Endothelial cell of umbilical vein (primary cell): ENCODE data around the gene LRP2. TPM values are rescaled to one million over a fixed set of nuclear protein-coding genes. Genes with fewer than 3 reads are reported as not detected.

Source experiments
- BruUV-seq: library from RNA; stranded (reverse); fragments of 400-500 nt; replicated peaks from 2 replicates; lab custom pipeline; 2021; lab: Mats Ljungman, UMichigan
- CTCF ChIA-PET: fragments of 300-600, 350-600 bp; sonication (Branson Sonifier 250); formaldehyde crosslinking; loops from one replicate; lab custom pipeline; 2021; ENCODE audit warnings: antibody characterized with exemption, inconsistent platforms; lab: Charles Lee
- POLR2A ChIA-PET: fragments of 300-600, 350-600 bp; sonication (Branson Sonifier 250); formaldehyde crosslinking; loops from one replicate; lab custom pipeline; 2021; ENCODE audit warnings: antibody characterized with exemption, inconsistent platforms; lab: Charles Lee
- DNase-seq: peaks from one replicate; pipeline ENCODE4 v3.0.0-alpha.2; 2011; ENCODE audit warnings: low read depth, low spot score
- FAIRE-seq: peaks from 2 replicates; lab custom pipeline; 2011; peaks lifted over from hg19 to GRCh38; lab: Jason Lieb, UNC
- H2AFZ ChIP-seq: 2 replicates; pipeline ENCODE4 v1.6.0; 2012; ENCODE audit warnings: low read depth, low read length, control low read depth, inconsistent platforms
- H3K27ac ChIP-seq: 2 replicates; pipeline ENCODE4 v1.5.1; 2011; ENCODE audit warnings: low read depth, mild to moderate bottlenecking, control low read depth, low read length, moderate library complexity; ENCODE audit not compliant: insufficient read depth
- H3K27me3 ChIP-seq, 2 experiments: 2 replicates each; pipeline versions ENCODE4 v1.6.0 to v1.6.1; 2011; ENCODE audit warnings: low read length in 2 of 2, mixed read lengths in 1 of 2; ENCODE audit not compliant: control insufficient read depth in 2 of 2, insufficient read depth in 2 of 2
- H3K36me3 ChIP-seq, 2 experiments: 2 replicates in 1 of 2; 3 replicates in 1 of 2; pipeline ENCODE4 v1.5.1; 2011; ENCODE audit warnings: low read length in 2 of 2, mild to moderate bottlenecking in 1 of 2, moderate library complexity in 1 of 2; ENCODE audit not compliant: control insufficient read depth in 2 of 2, insufficient read depth in 2 of 2; ENCODE audit errors: extremely low read depth in 1 of 2
- H3K4me1 ChIP-seq: 3 replicates; pipeline ENCODE4 v1.5.1; 2011; ENCODE audit warnings: mild to moderate bottlenecking, low read length; ENCODE audit not compliant: control insufficient read depth, insufficient read depth; ENCODE audit errors: extremely low read depth
- H3K4me2 ChIP-seq: 2 replicates; pipeline ENCODE4 v1.6.1; 2011; ENCODE audit warnings: low read length, control low read depth, mixed read lengths; ENCODE audit not compliant: insufficient read depth
- H3K4me3 ChIP-seq, 3 experiments: fragments of 200-600 bp in 1 of 3; sonication (generic), shearing (Covaris generic) in 1 of 3; replicated peaks in 1 of 3; 2 replicates each; pipeline ENCODE4 v1.5.1; 2011 to 2016; ENCODE audit warnings: control low read depth in 3 of 3, low read length in 3 of 3, mild to moderate bottlenecking in 2 of 3, inconsistent platforms in 1 of 3, low read depth in 1 of 3, moderate library complexity in 1 of 3; ENCODE audit not compliant: insufficient read depth in 1 of 3
- H3K79me2 ChIP-seq: 2 replicates; pipeline ENCODE4 v1.6.0; 2012; ENCODE audit warnings: low read length, inconsistent platforms; ENCODE audit not compliant: control insufficient read depth, insufficient read depth
- H3K9ac ChIP-seq: replicated peaks from 2 replicates; pipeline ENCODE3; 2011; ENCODE audit warnings: low read length, control low read depth; ENCODE audit not compliant: insufficient read depth; ENCODE audit errors: extremely low read depth
- H3K9me1 ChIP-seq: replicated peaks from 3 replicates; pipeline ENCODE4 v1.6.0; 2011; ENCODE audit warnings: mild to moderate bottlenecking, low read length; ENCODE audit not compliant: control insufficient read depth, insufficient read depth; ENCODE audit errors: extremely low read depth
- H3K9me3 ChIP-seq: replicated peaks from 2 replicates; pipeline ENCODE4 v1.5.1; 2012; ENCODE audit warnings: low read length, inconsistent platforms; ENCODE audit not compliant: control insufficient read depth, insufficient read depth
- H4K20me1 ChIP-seq: replicated peaks from 2 replicates; pipeline ENCODE3; 2011; ENCODE audit warnings: mild to moderate bottlenecking, low read length; ENCODE audit not compliant: control insufficient read depth, insufficient read depth; ENCODE audit errors: extremely low read depth
- CTCF ChIP-seq, 2 donors: IDR thresholded peaks; 1 replicate in 1 of 2; 2 replicates in 1 of 2; pipeline ENCODE4 v1.5.1; 2011; ENCODE audit warnings: low read length in 2 of 2, mild to moderate bottlenecking in 2 of 2, moderate library complexity in 2 of 2, control low read depth in 1 of 2, inconsistent platforms in 1 of 2, low read depth in 1 of 2; ENCODE audit not compliant: insufficient read depth in 1 of 2; ENCODE audit errors: extremely low read depth in 1 of 2
- EZH2 ChIP-seq: IDR thresholded peaks from 2 replicates; pipeline ENCODE4 v1.6.1; 2012; ENCODE audit warnings: borderline replicate concordance, low read depth, mild to moderate bottlenecking, moderate library complexity, low read length, inconsistent platforms; ENCODE audit not compliant: severe bottlenecking
- FOS ChIP-seq: IDR thresholded peaks from 2 replicates; pipeline ENCODE4 v1.6.1; 2011; ENCODE audit warnings: mild to moderate bottlenecking, low read length, moderate library complexity, borderline replicate concordance; ENCODE audit not compliant: insufficient read depth
- GATA2 ChIP-seq: IDR thresholded peaks from 2 replicates; pipeline ENCODE4 v1.7.0; 2011; ENCODE audit warnings: low read depth, mild to moderate bottlenecking, moderate library complexity, mixed read lengths, low read length; ENCODE audit not compliant: insufficient read length, insufficient read depth
- JUN ChIP-seq: IDR thresholded peaks from 2 replicates; pipeline ENCODE4 v1.6.1; 2011; ENCODE audit warnings: borderline replicate concordance, low read depth; ENCODE audit not compliant: insufficient read length, insufficient read depth
- MAX ChIP-seq: IDR thresholded peaks from 2 replicates; pipeline ENCODE4 v1.6.1; 2011; ENCODE audit not compliant: insufficient read depth, insufficient read length
- MYC ChIP-seq: IDR thresholded peaks from one replicate; pipeline ENCODE4 v1.6.1; 2011; ENCODE audit warnings: mild to moderate bottlenecking, low read depth, low read length
- POLR2A ChIP-seq: IDR thresholded peaks from 2 replicates; pipeline ENCODE4 v1.6.1; 2012; ENCODE audit warnings: low read depth, mild to moderate bottlenecking, control low read depth, low read length
- POLR2AphosphoS5 ChIP-seq: IDR thresholded peaks from 2 replicates; pipeline ENCODE4 v1.6.1; 2012; ENCODE audit warnings: low read depth, mild to moderate bottlenecking, control low read depth, low read length, moderate library complexity; ENCODE audit not compliant: insufficient read depth
- dilution Hi-C: fragments of 300-500 bp; cut with MboI; formaldehyde crosslinking; loops from one replicate; pipeline ENCODE4 v1.15.0; 2019; ENCODE audit warnings: low sequenced_read_pairs; ENCODE audit not compliant: extremely low pct_ligation_motif_present
- intact Hi-C: fragments of 100-400 bp; cut with micrococcal nuclease; formaldehyde crosslinking; loops from one replicate; pipeline ENCODE4 v1.10.0; 2022
- polyA plus RNA-seq, 4 experiments: library from polyadenylated mRNA; depleted of rRNA in 3 of 4; stranded (reverse) in 3 of 4; unstranded in 1 of 4; fragments of >200 nt; gene quantifications; 2 replicates each; pipeline versions ENCODE4 v1.2.1 to v1.2.3, GENCODE V29; 2011 to 2012; ENCODE audit warnings: missing spikeins in 1 of 4
- total RNA-seq: library from RNA; stranded (reverse); gene quantifications from 2 replicates; pipeline ENCODE4 v1.2.3, GENCODE V29; 2021

LRP2 gene
- total and polyA plus RNA-seq, 2 donors (not counting 3 experiments of a cell fraction or from before 2014, with no cell fraction given) = not detected

- H3K4me1 ChIP-seq = no peaks in the 10 kb centered on the region
- ChIA-PET CTCF (interaction anchor here (1.2 kb wide), 1 partner anchor 18 kb away, joined by 3 read pairs; no protein-coding TSS in a partner anchor), POLR2A (no interaction called here)
- no peaks in the 10 kb centered on the region for H3K9me3 ChIP-seq
- H3K27me3 ChIP-seq = peaks cover 3 to 8% of the 10 kb centered on the region in 2 experiments
- no peak for DNase-seq
- FAIRE-seq = no peak
- H3K4me3 ChIP-seq = no peak overlapping the region
- no peak for TF ChIP-seq MAX
- no peak for TF ChIP-seq CTCF (IDR thresholded peaks at IDR 0.05; ENCODE audit: extremely low read depth in 1 of 2, insufficient read depth in 1 of 2, low read depth in 1 of 2, low read length in 2 of 2)
- no peak for TF ChIP-seq POLR2A
- no peak for TF ChIP-seq EZH2
- no peak for TF ChIP-seq POLR2AphosphoS5
- TF ChIP-seq MYC = no peak
- no peak for TF ChIP-seq FOS
- no peak for TF ChIP-seq GATA2
- TF ChIP-seq JUN = no peak
- H3K9ac ChIP-seq = no peak overlapping the region
- no peaks in the 10 kb centered on the region for H4K20me1 ChIP-seq
- H3K4me2 ChIP-seq = no peak overlapping the region
- BruUV-seq = no TSS peak
- dilution Hi-C loops (no loop called here), intact Hi-C loops (no loop called here)
- no peak overlapping the region for H3K27ac ChIP-seq
- H3K9me1 ChIP-seq = no peaks in the 10 kb centered on the region
- H3K36me3 ChIP-seq = no peaks in the 10 kb centered on the region
- H3K79me2 ChIP-seq = no peaks in the 10 kb centered on the region
- no peak overlapping the region for H2AFZ ChIP-seq
Observed at GRCh38 chr2:169159686-169160085, 202.6 kb downstream of the LRP2 start.
